ENCODE results near the gene IRAG1. TPM values are rescaled to one million over a fixed set of nuclear protein-coding genes. Genes with fewer than 3 reads are reported as not detected.

IRAG1 gene
- total and polyA plus RNA-seq, 2 experiments from 2014 or later, result 1.5 to 2.7 TPM

- no peak for TF ChIP-seq JUNB (IDR thresholded peaks at IDR 0.05; ENCODE audit: unreplicated experiment)
Measured at GRCh38 chr11:10694486-10695239, 1.1 kb upstream of the IRAG1 start (continued).

- H3K27ac Mint-ChIP-seq, result peak overlapping the region; percentile 58; the same call in 1 of the 2 replicates
- no peaks in the 10 kb centered on the region for H3K79me2 ChIP-seq (replicated peaks; ENCODE audit: insufficient read depth)
- H3K36me3 Mint-ChIP-seq (ENCODE audit: low read depth), result no peaks in the 10 kb centered on the region
- peaks cover 4% of the 10 kb centered on the region for H3K27me3 Mint-ChIP-seq (ENCODE audit: insufficient read depth, low read depth, poor library complexity)
- no peak overlapping the region for H3K27ac ChIP-seq (ENCODE audit: low read depth)
- no peak overlapping the region for H3K4me2 ChIP-seq
- H2AFZ ChIP-seq, result no peak overlapping the region
- TF ChIP-seq ZNF462 (CRISPR knock-in tag; IDR thresholded peaks at IDR 0.05), result no peak
- TF ChIP-seq CTCF (conservative IDR thresholded peaks at IDR 0.05; ENCODE audit: low read depth in 2 of 2), result no peak
- TF ChIP-seq POLR2AphosphoS5 (IDR thresholded peaks at IDR 0.05; ENCODE audit: low read depth), result no peak
- TF ChIP-seq ZNF114 (CRISPR knock-in tag; IDR thresholded peaks at IDR 0.05), result no peak
- no peak for TF ChIP-seq CREB1 (CRISPR knock-in tag; IDR thresholded peaks at IDR 0.05; ENCODE audit: low read depth)
- TF ChIP-seq JUNB (IDR thresholded peaks at IDR 0.05; ENCODE audit: unreplicated experiment), result no peak
- no peak for TF ChIP-seq NANOG (IDR thresholded peaks at IDR 0.05; ENCODE audit: borderline replicate concordance)
- no peak for TF ChIP-seq ZNF331 (CRISPR knock-in tag; IDR thresholded peaks at IDR 0.05; ENCODE audit: low read depth)
- no peak for TF ChIP-seq EZH2phosphoT487 (IDR thresholded peaks at IDR 0.05; ENCODE audit: unreplicated experiment)
- TF ChIP-seq STAT1 (IDR thresholded peaks at IDR 0.05; ENCODE audit: unreplicated experiment), result no peak
- H3K4me3 ChIP-seq, result no peak overlapping the region
- DNase-seq (ENCODE audit: low spot score) (no peak), ATAC-seq (peak; percentile 12; the same call in 2 of the 3 replicates)
- no peak overlapping the region; the same call in 2 of the 3 replicates for H3K4me3 Mint-ChIP-seq
- no peaks in the 10 kb centered on the region for H3K9me2 ChIP-seq (ENCODE audit: insufficient read depth)
- no peaks in the 10 kb centered on the region for H3F3A ChIP-seq (replicated peaks; ENCODE audit: low read depth)
- H3K36me3 ChIP-seq (ENCODE audit: insufficient read depth), result no peaks in the 10 kb centered on the region
- no peaks in the 10 kb centered on the region; the same call in 2 of the 3 replicates for H3K9me3 Mint-ChIP-seq
- no peaks in the 10 kb centered on the region for H3K27me3 ChIP-seq (ENCODE audit: insufficient read depth)
- peaks cover 8% of the 10 kb centered on the region; the same call in 1 of the 3 replicates for H3K4me1 Mint-ChIP-seq
- H3K4me1 ChIP-seq (ENCODE audit: insufficient read depth), result no peaks in the 10 kb centered on the region
- no peaks in the 10 kb centered on the region for H4K20me1 ChIP-seq (replicated peaks; ENCODE audit: insufficient read depth)
Measured at GRCh38 chr11:10692531-10693115, 932 bp downstream of the IRAG1 start.
